ENCODE measurements around the gene PKMYT1.

The PKMYT1 gene

GRCh38 chr16:2987286-2987685, 7.0 kb upstream of the PKMYT1 start:
- FAIRE-seq (no peak), DNase-seq (ENCODE audit: insufficient read length, low spot score) (no peak)
- TF ChIP-seq POLR2AphosphoS5 (IDR thresholded peaks at IDR 0.05; ENCODE audit: low read depth, low read length) (no peak), POU2F2 (IDR thresholded peaks at IDR 0.05; ENCODE audit: low read depth, low read length) (no peak), SPI1 (IDR thresholded peaks at IDR 0.05; ENCODE audit: low read depth, low read length) (no peak), TAF1 (IDR thresholded peaks at IDR 0.05; ENCODE audit: low read depth, low read length) (no peak), POLR2A (IDR thresholded peaks at IDR 0.05; ENCODE audit: low read depth, low read length) (no peak), PAX5 (IDR thresholded peaks at IDR 0.05; ENCODE audit: insufficient read depth, low read length, severe bottlenecking) (no peak)

- no peak for FAIRE-seq
- DNase-seq (ENCODE audit: insufficient read length, low spot score): no peak
- TF ChIP-seq POLR2AphosphoS5 (IDR thresholded peaks at IDR 0.05; ENCODE audit: low read depth, low read length) (no peak), SPI1 (IDR thresholded peaks at IDR 0.05; ENCODE audit: low read depth, low read length) (no peak), TAF1 (IDR thresholded peaks at IDR 0.05; ENCODE audit: low read depth, low read length) (no peak), POU2F2 (IDR thresholded peaks at IDR 0.05; ENCODE audit: low read depth, low read length) (no peak), POLR2A (IDR thresholded peaks at IDR 0.05; ENCODE audit: low read depth, low read length) (no peak), PAX5 (IDR thresholded peaks at IDR 0.05; ENCODE audit: insufficient read depth, low read length, severe bottlenecking) (no peak)
Measured at GRCh38 chr16:2986623-2987188, 6.5 kb upstream of the PKMYT1 start.

GRCh38 chr16:2985893-2986355, 5.7 kb upstream of the PKMYT1 start:
- no peak for FAIRE-seq
- no peak for DNase-seq (ENCODE audit: insufficient read length, low spot score)
- TF ChIP-seq POLR2AphosphoS5 (IDR thresholded peaks at IDR 0.05; ENCODE audit: low read depth, low read length): no peak
- TF ChIP-seq TAF1 (IDR thresholded peaks at IDR 0.05; ENCODE audit: low read depth, low read length): no peak
- TF ChIP-seq POLR2A (IDR thresholded peaks at IDR 0.05; ENCODE audit: low read depth, low read length): no peak
- no peak for TF ChIP-seq POU2F2 (IDR thresholded peaks at IDR 0.05; ENCODE audit: low read depth, low read length)

- DNase-seq (ENCODE audit: insufficient read length, low spot score) (no peak), FAIRE-seq (no peak)
- TF ChIP-seq TAF1 (IDR thresholded peaks at IDR 0.05; ENCODE audit: low read depth, low read length) (no peak), POLR2AphosphoS5 (IDR thresholded peaks at IDR 0.05; ENCODE audit: low read depth, low read length) (no peak), PAX5 (IDR thresholded peaks at IDR 0.05; ENCODE audit: insufficient read depth, low read length, severe bottlenecking) (no peak), POLR2A (IDR thresholded peaks at IDR 0.05; ENCODE audit: low read depth, low read length) (no peak), POU2F2 (IDR thresholded peaks at IDR 0.05; ENCODE audit: low read depth, low read length) (no peak), SPI1 (IDR thresholded peaks at IDR 0.05; ENCODE audit: low read depth, low read length) (no peak)
Measured at GRCh38 chr16:2985462-2985861, 5.2 kb upstream of the PKMYT1 start.

- DNase-seq (ENCODE audit: insufficient read length, low spot score) (peak; percentile 92), FAIRE-seq (peak; percentile 40)
- TF ChIP-seq TAF1 (IDR thresholded peaks at IDR 0.05; ENCODE audit: low read depth, low read length) (no peak), POU2F2 (IDR thresholded peaks at IDR 0.05; ENCODE audit: low read depth, low read length) (no peak), PAX5 (IDR thresholded peaks at IDR 0.05; ENCODE audit: insufficient read depth, low read length, severe bottlenecking) (no peak), SPI1 (IDR thresholded peaks at IDR 0.05; ENCODE audit: low read depth, low read length) (no peak), POLR2A (IDR thresholded peaks at IDR 0.05; ENCODE audit: low read depth, low read length) (no peak), POLR2AphosphoS5 (IDR thresholded peaks at IDR 0.05; ENCODE audit: low read depth, low read length) (no peak)
Measured at GRCh38 chr16:2983706-2984136, 3.5 kb upstream of the PKMYT1 start.

- TF ChIP-seq POU2F2 (IDR thresholded peaks at IDR 0.05; ENCODE audit: low read depth, low read length) (no peak), PAX5 (IDR thresholded peaks at IDR 0.05; ENCODE audit: insufficient read depth, low read length, severe bottlenecking) (no peak), POLR2A (IDR thresholded peaks at IDR 0.05; ENCODE audit: low read depth, low read length) (no peak), POLR2AphosphoS5 (IDR thresholded peaks at IDR 0.05; ENCODE audit: low read depth, low read length) (no peak), SPI1 (IDR thresholded peaks at IDR 0.05; ENCODE audit: low read depth, low read length) (no peak), TAF1 (IDR thresholded peaks at IDR 0.05; ENCODE audit: low read depth, low read length) (no peak)
- DNase-seq (ENCODE audit: insufficient read length, low spot score): no peak
- FAIRE-seq: no peak
Measured at GRCh38 chr16:2982402-2982801, 2.2 kb upstream of the PKMYT1 start.

- DNase-seq (ENCODE audit: insufficient read length, low spot score) (no peak), FAIRE-seq (no peak)
- TF ChIP-seq SPI1 (IDR thresholded peaks at IDR 0.05; ENCODE audit: low read depth, low read length) (no peak), TAF1 (IDR thresholded peaks at IDR 0.05; ENCODE audit: low read depth, low read length) (no peak), POLR2A (IDR thresholded peaks at IDR 0.05; ENCODE audit: low read depth, low read length) (no peak), POLR2AphosphoS5 (IDR thresholded peaks at IDR 0.05; ENCODE audit: low read depth, low read length) (no peak), POU2F2 (IDR thresholded peaks at IDR 0.05; ENCODE audit: low read depth, low read length) (no peak), PAX5 (IDR thresholded peaks at IDR 0.05; ENCODE audit: insufficient read depth, low read length, severe bottlenecking) (no peak)
Measured at GRCh38 chr16:2981899-2982250, 1.6 kb upstream of the PKMYT1 start.

- TF ChIP-seq TAF1 (IDR thresholded peaks at IDR 0.05; ENCODE audit: low read depth, low read length) (no peak), SPI1 (IDR thresholded peaks at IDR 0.05; ENCODE audit: low read depth, low read length) (no peak), POLR2A (IDR thresholded peaks at IDR 0.05; ENCODE audit: low read depth, low read length) (no peak), POLR2AphosphoS5 (IDR thresholded peaks at IDR 0.05; ENCODE audit: low read depth, low read length) (no peak), PAX5 (IDR thresholded peaks at IDR 0.05; ENCODE audit: insufficient read depth, low read length, severe bottlenecking) (no peak), POU2F2 (IDR thresholded peaks at IDR 0.05; ENCODE audit: low read depth, low read length) (no peak)
- no peak for DNase-seq (ENCODE audit: insufficient read length, low spot score)
- no peak for FAIRE-seq
Measured at GRCh38 chr16:2981177-2981898, 1.1 kb upstream of the PKMYT1 start.

GRCh38 chr16:2979669-2980226, 498 bp downstream of the PKMYT1 start:
- DNase-seq (ENCODE audit: insufficient read length, low spot score) (no peak), FAIRE-seq (peak; percentile 16)
- TF ChIP-seq POU2F2 (IDR thresholded peaks at IDR 0.05; ENCODE audit: low read depth, low read length) (no peak), TAF1 (IDR thresholded peaks at IDR 0.05; ENCODE audit: low read depth, low read length) (no peak), POLR2A (IDR thresholded peaks at IDR 0.05; ENCODE audit: low read depth, low read length) (no peak)

All from GM12891 (cell line).